GM13976 (cell line): ENCODE measurements around the gene SOWAHC.
A peak's percentile ranks its signal among the peaks of the same experiment; 100 is the strongest.
"Not testable (repeated sequence)": the region's sequence is repeated elsewhere in the genome, so short reads cannot be mapped to it uniquely, and the experiment has no call there.

Experiments
- DNase-seq: peaks from one replicate; pipeline ENCODE4 v3.0.0; 2012; ENCODE audit warnings: low spot score
- CTCF ChIP-seq: IDR thresholded peaks from 2 replicates; pipeline ENCODE4 v1.5.1; 2012; ENCODE audit warnings: borderline replicate concordance, mild to moderate bottlenecking; ENCODE audit not compliant: insufficient read depth; ENCODE audit errors: extremely low read depth, missing control alignments, control extremely low read depth
- in situ Hi-C: fragments of 300-500 bp; cut with MboI; formaldehyde crosslinking; loops from one replicate; pipeline ENCODE4 v1.12.0; 2022; ENCODE audit warnings: low sequenced_read_pairs, mixed read lengths, inconsistent platforms; ENCODE audit not compliant: unreplicated experiment

The SOWAHC gene

GRCh38 chr2:109613922-109614714 is at the start of gene SOWAHC, which contains the start of gene SEPTIN10:
Gene SOWAHC (plus strand): TSS chr2:109614364. CDS start chr2:109614490, 126 bp downstream.
Gene SEPTIN10 (minus strand): TSS chr2:109613966. CDS start chr2:109613827, 139 bp downstream.
- peak; percentile 91 for DNase-seq
- no peak for TF ChIP-seq CTCF
- in situ Hi-C loops, result no loop called here

GRCh38 chr2:109575373-109575772 is 38.8 kb upstream of the SOWAHC start:
- in situ Hi-C loops, result no loop called here
- DNase-seq, result no peak
- no peak for TF ChIP-seq CTCF

GRCh38 chr2:109577630-109578029 is 36.5 kb upstream of the SOWAHC start:
- DNase-seq, in situ Hi-C loops: not testable (repeated sequence)

- in situ Hi-C loops, result no loop called here
- DNase-seq, result no peak
- TF ChIP-seq CTCF, result no peak
Measured at GRCh38 chr2:109582928-109583895, 31.0 kb upstream of the SOWAHC start.

- in situ Hi-C loops, result no loop called here
- TF ChIP-seq CTCF, result no peak
- DNase-seq, result no peak
Measured at GRCh38 chr2:109586687-109587086, 27.5 kb upstream of the SOWAHC start.

GRCh38 chr2:109591206-109591605 is 23.0 kb upstream of the SOWAHC start:
- in situ Hi-C loops, result no loop called here
- DNase-seq, result no peak
- TF ChIP-seq CTCF, result no peak
